Stimulated activated CD8-positive, alpha-beta memory T cell treated with anti-CD3 and anti-CD28 coated beads, Interleukin-4, amount 100 ng/mL, for 4 hours (primary cell): ENCODE results near the gene CBFA2T3.

Experiments
- DNase-seq, 2 donors: peaks; one replicate each; pipeline ENCODE4 v3.0.0-alpha.2; 2020; ENCODE audit warnings: low read depth in 2 of 2, low spot score in 1 of 2

Gene CBFA2T3

GRCh38 chr16:88842806-88843205 is 134.2 kb downstream of the CBFA2T3 start:
- no peak for DNase-seq

- no peak for DNase-seq
Measured at GRCh38 chr16:88842308-88842756, 134.7 kb downstream of the CBFA2T3 start.

GRCh38 chr16:88841521-88842307 is 135.3 kb downstream of the CBFA2T3 start:
- DNase-seq = no peak

GRCh38 chr16:88840600-88841215 is 136.3 kb downstream of the CBFA2T3 start:
- no peak for DNase-seq

GRCh38 chr16:88839745-88840599 is 137.0 kb downstream of the CBFA2T3 start:
- no peak for DNase-seq

GRCh38 chr16:88839026-88839529 is 137.9 kb downstream of the CBFA2T3 start:
- DNase-seq = no peak

GRCh38 chr16:88838566-88838965 is 138.4 kb downstream of the CBFA2T3 start:
- DNase-seq = no peak

- DNase-seq = no peak
Measured at GRCh38 chr16:88837806-88838205, 139.2 kb downstream of the CBFA2T3 start.

- no peak for DNase-seq
Measured at GRCh38 chr16:88836791-88837190, 140.2 kb downstream of the CBFA2T3 start.

GRCh38 chr16:88835818-88836217 is 141.2 kb downstream of the CBFA2T3 start:
- no peak for DNase-seq

GRCh38 chr16:88835383-88835782 is 141.6 kb downstream of the CBFA2T3 start:
- DNase-seq = no peak

GRCh38 chr16:88834670-88835069 is 142.3 kb downstream of the CBFA2T3 start:
- DNase-seq = no peak

- no peak for DNase-seq
Measured at GRCh38 chr16:88833086-88833485, 143.9 kb downstream of the CBFA2T3 start.

GRCh38 chr16:88831838-88832237 is 145.2 kb downstream of the CBFA2T3 start:
- no peak for DNase-seq

GRCh38 chr16:88830783-88831182 is 146.2 kb downstream of the CBFA2T3 start:
- DNase-seq = no peak

- no peak for DNase-seq
Measured at GRCh38 chr16:88830258-88830657, 146.7 kb downstream of the CBFA2T3 start.

- no peak for DNase-seq
Measured at GRCh38 chr16:88828711-88829110, 148.3 kb downstream of the CBFA2T3 start.

GRCh38 chr16:88827727-88828126 is 149.3 kb downstream of the CBFA2T3 start:
- DNase-seq = no peak

- DNase-seq = no peak
Measured at GRCh38 chr16:88826070-88826840, 150.8 kb downstream of the CBFA2T3 start.

- no peak for DNase-seq
Measured at GRCh38 chr16:88825146-88825545, 151.9 kb downstream of the CBFA2T3 start.
